ENCODE results near the gene CACNB2.

CACNB2 gene

GRCh38 chr10:18271491-18271890 lies 131.3 kb downstream of the CACNB2 start:
- in situ Hi-C loops (cut with MboI; ENCODE audit: low pct_unique_long_range_greater_than_20kb, low sequenced_read_pairs, unreplicated experiment) = no loop called here
- no peak for TF ChIP-seq CTCF (IDR thresholded peaks at IDR 0.05; ENCODE audit: extremely low read depth, insufficient read depth, missing control alignments)
- DNase-seq (ENCODE audit: low spot score) = no peak

GRCh38 chr10:18273039-18273438 lies 132.8 kb downstream of the CACNB2 start:
- DNase-seq (ENCODE audit: low spot score) = no peak
- no peak for TF ChIP-seq CTCF (IDR thresholded peaks at IDR 0.05; ENCODE audit: extremely low read depth, insufficient read depth, missing control alignments)
- in situ Hi-C loops (cut with MboI; ENCODE audit: low pct_unique_long_range_greater_than_20kb, low sequenced_read_pairs, unreplicated experiment) = no loop called here

GRCh38 chr10:18278181-18278580 lies 138.0 kb downstream of the CACNB2 start:
- DNase-seq (ENCODE audit: low spot score) = no peak
- no peak for TF ChIP-seq CTCF (IDR thresholded peaks at IDR 0.05; ENCODE audit: extremely low read depth, insufficient read depth, missing control alignments)
- in situ Hi-C loops (cut with MboI; ENCODE audit: low pct_unique_long_range_greater_than_20kb, low sequenced_read_pairs, unreplicated experiment) = no loop called here

- DNase-seq (ENCODE audit: low spot score) = no peak
- TF ChIP-seq CTCF (IDR thresholded peaks at IDR 0.05; ENCODE audit: extremely low read depth, insufficient read depth, missing control alignments) = no peak
- in situ Hi-C loops (cut with MboI; ENCODE audit: low pct_unique_long_range_greater_than_20kb, low sequenced_read_pairs, unreplicated experiment) = no loop called here
Observed at GRCh38 chr10:18279173-18279572, 138.9 kb downstream of the CACNB2 start.

- no peak for TF ChIP-seq CTCF (IDR thresholded peaks at IDR 0.05; ENCODE audit: extremely low read depth, insufficient read depth, missing control alignments)
Observed at GRCh38 chr10:18282094-18282493, 141.9 kb downstream of the CACNB2 start.

GRCh38 chr10:18290651-18291313 lies 150.6 kb downstream of the CACNB2 start:
- no peak for DNase-seq (ENCODE audit: low spot score)
- no peak for TF ChIP-seq CTCF (IDR thresholded peaks at IDR 0.05; ENCODE audit: extremely low read depth, insufficient read depth, missing control alignments)
- in situ Hi-C loops (cut with MboI; ENCODE audit: low pct_unique_long_range_greater_than_20kb, low sequenced_read_pairs, unreplicated experiment) = no loop called here

More at GRCh38 chr10:18282094-18282493, 141.9 kb downstream of the CACNB2 start:
- in situ Hi-C loops (cut with MboI; ENCODE audit: low pct_unique_long_range_greater_than_20kb, low sequenced_read_pairs, unreplicated experiment) = no loop called here
- DNase-seq (ENCODE audit: low spot score) = no peak
